H1 (cell line): ENCODE data around the gene PDGFA.

Experiments used
- EP300 ChIP-seq, 2 experiments: IDR thresholded peaks; 1 replicate in 1 of 2; 2 replicates in 1 of 2; pipeline ENCODE4 v1.6.1; 2011 to 2012; ENCODE audit warnings: low read depth in 2 of 2, low read length in 2 of 2, mild to moderate bottlenecking in 2 of 2, borderline replicate concordance in 1 of 2, inconsistent platforms in 1 of 2, moderate library complexity in 1 of 2
- GABPA ChIP-seq: IDR thresholded peaks from 2 replicates; pipeline ENCODE4 v1.6.1; 2011; ENCODE audit warnings: mild to moderate bottlenecking, low read length, moderate library complexity, borderline replicate concordance; ENCODE audit not compliant: insufficient read depth
- JUN ChIP-seq: IDR thresholded peaks from 2 replicates; pipeline ENCODE4 v1.6.1; 2011; ENCODE audit warnings: low read depth, mild to moderate bottlenecking, improper control_type of control experiment, low read length
- KDM1A ChIP-seq: fragments of 200-600, 300-600 bp; sonication (generic); IDR thresholded peaks from 2 replicates; pipeline ENCODE4 v1.7.1; 2016; ENCODE audit warnings: mild to moderate bottlenecking, low read length, borderline replicate concordance
- KDM4A ChIP-seq: IDR thresholded peaks from one replicate; pipeline ENCODE4 v1.7.1; 2012; ENCODE audit warnings: low read depth, mild to moderate bottlenecking, moderate library complexity, low read length, inconsistent platforms; ENCODE audit not compliant: severe bottlenecking
- POLR2AphosphoS5 ChIP-seq: IDR thresholded peaks from 2 replicates; pipeline ENCODE4 v1.6.1; 2011; ENCODE audit warnings: low read depth, low read length
- RAD21 ChIP-seq, 2 experiments: IDR thresholded peaks in 1 of 2; conservative IDR thresholded peaks in 1 of 2; 2 replicates each; pipeline ENCODE4 v1.6.1; 2011; ENCODE audit warnings: low read depth in 2 of 2, low read length in 2 of 2, improper control_type of control experiment in 1 of 2, inconsistent platforms in 1 of 2, mild to moderate bottlenecking in 1 of 2, moderate library complexity in 1 of 2
- RBBP5 ChIP-seq: IDR thresholded peaks from 2 replicates; pipeline ENCODE4 v1.7.1; 2012; ENCODE audit warnings: low read depth, mild to moderate bottlenecking, inconsistent platforms, low read length, moderate library complexity, borderline replicate concordance
- TF ChIP-seq, protein P1 (sequence below), 3 experiments: IDR thresholded peaks; 1 replicate in 2 of 3; 2 replicates in 1 of 3; pipeline versions ENCODE4 v1.5.1 to v1.6.1; 2011; ENCODE audit warnings: low read length in 3 of 3, mild to moderate bottlenecking in 3 of 3, inconsistent platforms in 2 of 3, low read depth in 1 of 3, moderate library complexity in 1 of 3; ENCODE audit not compliant: insufficient read depth in 1 of 3; ENCODE audit errors: control extremely low read depth in 1 of 3
- TF ChIP-seq, protein P2 (sequence below): IDR thresholded peaks from 2 replicates; pipeline ENCODE4 v1.6.1; 2012; ENCODE audit warnings: low read length, inconsistent platforms
- TF ChIP-seq, protein P3 (sequence below): IDR thresholded peaks from 2 replicates; pipeline ENCODE4 v1.6.1; 2011; ENCODE audit warnings: low read length, improper control_type of control experiment

GRCh38 chr7:541661-542060 lies 22.0 kb upstream of the PDGFA start:
- TF ChIP-seq, protein P1, sequence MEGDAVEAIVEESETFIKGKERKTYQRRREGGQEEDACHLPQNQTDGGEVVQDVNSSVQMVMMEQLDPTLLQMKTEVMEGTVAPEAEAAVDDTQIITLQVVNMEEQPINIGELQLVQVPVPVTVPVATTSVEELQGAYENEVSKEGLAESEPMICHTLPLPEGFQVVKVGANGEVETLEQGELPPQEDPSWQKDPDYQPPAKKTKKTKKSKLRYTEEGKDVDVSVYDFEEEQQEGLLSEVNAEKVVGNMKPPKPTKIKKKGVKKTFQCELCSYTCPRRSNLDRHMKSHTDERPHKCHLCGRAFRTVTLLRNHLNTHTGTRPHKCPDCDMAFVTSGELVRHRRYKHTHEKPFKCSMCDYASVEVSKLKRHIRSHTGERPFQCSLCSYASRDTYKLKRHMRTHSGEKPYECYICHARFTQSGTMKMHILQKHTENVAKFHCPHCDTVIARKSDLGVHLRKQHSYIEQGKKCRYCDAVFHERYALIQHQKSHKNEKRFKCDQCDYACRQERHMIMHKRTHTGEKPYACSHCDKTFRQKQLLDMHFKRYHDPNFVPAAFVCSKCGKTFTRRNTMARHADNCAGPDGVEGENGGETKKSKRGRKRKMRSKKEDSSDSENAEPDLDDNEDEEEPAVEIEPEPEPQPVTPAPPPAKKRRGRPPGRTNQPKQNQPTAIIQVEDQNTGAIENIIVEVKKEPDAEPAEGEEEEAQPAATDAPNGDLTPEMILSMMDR (IDR thresholded peaks at IDR 0.05; ENCODE audit: control extremely low read depth in 1 of 3, insufficient read depth in 1 of 3, low read depth in 1 of 3, low read length in 3 of 3): no peak
- no peak for TF ChIP-seq EP300 (IDR thresholded peaks at IDR 0.05; ENCODE audit: borderline replicate concordance in 1 of 2, low read depth in 2 of 2, low read length in 2 of 2)
- TF ChIP-seq KDM4A: no peak
- TF ChIP-seq, protein P2, sequence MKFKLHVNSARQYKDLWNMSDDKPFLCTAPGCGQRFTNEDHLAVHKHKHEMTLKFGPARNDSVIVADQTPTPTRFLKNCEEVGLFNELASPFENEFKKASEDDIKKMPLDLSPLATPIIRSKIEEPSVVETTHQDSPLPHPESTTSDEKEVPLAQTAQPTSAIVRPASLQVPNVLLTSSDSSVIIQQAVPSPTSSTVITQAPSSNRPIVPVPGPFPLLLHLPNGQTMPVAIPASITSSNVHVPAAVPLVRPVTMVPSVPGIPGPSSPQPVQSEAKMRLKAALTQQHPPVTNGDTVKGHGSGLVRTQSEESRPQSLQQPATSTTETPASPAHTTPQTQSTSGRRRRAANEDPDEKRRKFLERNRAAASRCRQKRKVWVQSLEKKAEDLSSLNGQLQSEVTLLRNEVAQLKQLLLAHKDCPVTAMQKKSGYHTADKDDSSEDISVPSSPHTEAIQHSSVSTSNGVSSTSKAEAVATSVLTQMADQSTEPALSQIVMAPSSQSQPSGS: no peak
- no peak for TF ChIP-seq POLR2AphosphoS5
- TF ChIP-seq GABPA: no peak
- TF ChIP-seq, protein P3, sequence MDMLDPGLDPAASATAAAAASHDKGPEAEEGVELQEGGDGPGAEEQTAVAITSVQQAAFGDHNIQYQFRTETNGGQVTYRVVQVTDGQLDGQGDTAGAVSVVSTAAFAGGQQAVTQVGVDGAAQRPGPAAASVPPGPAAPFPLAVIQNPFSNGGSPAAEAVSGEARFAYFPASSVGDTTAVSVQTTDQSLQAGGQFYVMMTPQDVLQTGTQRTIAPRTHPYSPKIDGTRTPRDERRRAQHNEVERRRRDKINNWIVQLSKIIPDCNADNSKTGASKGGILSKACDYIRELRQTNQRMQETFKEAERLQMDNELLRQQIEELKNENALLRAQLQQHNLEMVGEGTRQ: no peak
- TF ChIP-seq KDM1A: no peak
- no peak for TF ChIP-seq RAD21 (IDR thresholded peaks at IDR 0.05 in 1 of 2, conservative IDR thresholded peaks at IDR 0.05 in 1 of 2; ENCODE audit: low read depth in 2 of 2, low read length in 2 of 2)
- TF ChIP-seq RBBP5: no peak
- no peak for TF ChIP-seq JUN
